K562 (cell line): ENCODE data around the gene GBF1. TPM values are rescaled to one million over a fixed set of nuclear protein-coding genes. Genes with fewer than 3 reads are reported as not detected.
A peak's percentile ranks its signal among the peaks of the same experiment; 100 is the strongest.

Experiments
- ATAC-seq: fragments of 200-7000 bp; cut with Tn5 transposase; 3 replicates; pipeline ENCODE4 v1.9.1; 2020; ENCODE audit warnings: moderate library complexity
- BruUV-seq: library from RNA; stranded (reverse); fragments of 400-500 nt; replicated peaks from 2 replicates; lab custom pipeline; 2021; lab: Mats Ljungman, UMichigan
- CTCF ChIA-PET: fragments of 300-600 bp; formaldehyde crosslinking; extraction: SDS; loops from one replicate; lab custom pipeline; 2021; ENCODE audit warnings: low intra/inter-chr PET ratio; lab: Yijun Ruan, JAX
- POLR2A ChIA-PET: fragments of 300-600, 350-650 bp; sonication (Branson Sonifier 250); formaldehyde crosslinking; extraction: SDS; loops from one replicate; lab custom pipeline; 2021; ENCODE audit warnings: antibody characterized with exemption, inconsistent platforms; lab: Yijun Ruan, JAX
- DNase-seq, 4 experiments: peaks; one replicate each; pipeline versions ENCODE4 v3.0.0 to v3.0.0-alpha.2; 2011 to 2018; ENCODE audit warnings: low spot score in 3 of 4, mixed read lengths in 3 of 4; ENCODE audit errors: extremely low read depth in 1 of 4
- FAIRE-seq: peaks from 2 replicates; lab custom pipeline; 2011; peaks lifted over from hg19 to GRCh38; lab: Jason Lieb, UNC
- H2AFZ ChIP-seq: 2 replicates; pipeline ENCODE4 v1.6.0; 2011; ENCODE audit warnings: low read depth, low read length, control low read depth, inconsistent platforms
- H3K27ac ChIP-seq: fragments of 200-600 bp; 3 replicates; pipeline ENCODE4 v1.8.0; 2011; ENCODE audit warnings: low read depth, mild to moderate bottlenecking, control low read depth, inconsistent platforms, low read length, moderate library complexity, mixed read lengths; ENCODE audit errors: extremely low read depth
- H3K27me3 ChIP-seq, 2 experiments: fragments of 300-600 bp in 1 of 2; 2 replicates in 1 of 2; 3 replicates in 1 of 2; pipeline versions ENCODE4 v1.6.0 to v1.8.0; 2011; ENCODE audit warnings: inconsistent platforms in 2 of 2, low read length in 2 of 2, mild to moderate bottlenecking in 1 of 2, mixed read lengths in 1 of 2, moderate library complexity in 1 of 2; ENCODE audit not compliant: control insufficient read depth in 2 of 2, insufficient read depth in 2 of 2
- H3K36me3 ChIP-seq: fragments of 300-600 bp; 3 replicates; pipeline ENCODE4 v1.8.0; 2011; ENCODE audit warnings: mild to moderate bottlenecking, low read length, inconsistent platforms; ENCODE audit not compliant: control insufficient read depth, insufficient read depth
- H3K4me1 ChIP-seq, 2 experiments: fragments of 200-600 bp in 1 of 2; replicated peaks in 1 of 2; 2 replicates in 1 of 2; 3 replicates in 1 of 2; pipeline versions ENCODE4 v1.5.1 to v1.8.0; 2011; ENCODE audit warnings: inconsistent platforms in 2 of 2, low read length in 2 of 2, mild to moderate bottlenecking in 1 of 2, mixed read lengths in 1 of 2, moderate library complexity in 1 of 2; ENCODE audit not compliant: control insufficient read depth in 2 of 2, insufficient read depth in 2 of 2
- H3K4me2 ChIP-seq: 2 replicates; pipeline ENCODE4 v1.6.1; 2011; ENCODE audit warnings: low read length, control low read depth, inconsistent platforms, mixed read lengths; ENCODE audit not compliant: insufficient read depth
- H3K4me3 ChIP-seq: fragments of 200-600 bp; sonication (generic), shearing (Covaris generic); 2 replicates; pipeline ENCODE4 v1.5.1; 2016; ENCODE audit warnings: control low read depth, inconsistent platforms
- H3K79me2 ChIP-seq: fragments of 200-600 bp; 3 replicates; pipeline ENCODE4 v1.8.0; 2011; ENCODE audit warnings: low read length, inconsistent platforms; ENCODE audit not compliant: control insufficient read depth, insufficient read depth
- H3K9ac ChIP-seq, 2 experiments: 2 replicates each; pipeline versions ENCODE4 v1.6.0 to v1.6.1; 2011; ENCODE audit warnings: low read depth in 2 of 2, low read length in 2 of 2, control low read depth in 1 of 2, inconsistent platforms in 1 of 2, mild to moderate bottlenecking in 1 of 2, mixed read lengths in 1 of 2; ENCODE audit not compliant: insufficient read depth in 1 of 2
- H3K9me1 ChIP-seq: one replicate; pipeline ENCODE4 v1.6.0; 2011; ENCODE audit warnings: inconsistent platforms, mild to moderate bottlenecking, low read length, moderate library complexity; ENCODE audit not compliant: control insufficient read depth, insufficient read depth
- H3K9me3 ChIP-seq: replicated peaks from 2 replicates; pipeline ENCODE4 v1.5.1; 2011; ENCODE audit warnings: low read depth, low read length, inconsistent platforms; ENCODE audit not compliant: control insufficient read depth, insufficient read depth
- H4K20me1 ChIP-seq: replicated peaks from 2 replicates; pipeline ENCODE4 v1.6.1; 2011; ENCODE audit warnings: low read length, inconsistent platforms, mixed read lengths; ENCODE audit not compliant: control insufficient read depth, insufficient read depth
- FOXA1 ChIP-seq: fragments of 450-650 bp; IDR thresholded peaks from 2 replicates; pipeline ENCODE4 v1.6.1; 2016; ENCODE audit warnings: mild to moderate bottlenecking, borderline replicate concordance
- PRMT5 ChIP-seq: sonication (generic); formaldehyde crosslinking; IDR thresholded peaks from 2 replicates; pipeline ENCODE4 v1.5.0; 2020; ENCODE audit warnings: missing genetic modification reagents
- RAD21 ChIP-seq, 2 experiments: fragments of 250-450 bp in 1 of 2; fragments of 450-650 bp in 1 of 2; sonication (Bioruptor Pico) in 1 of 2; formaldehyde crosslinking in 1 of 2; IDR thresholded peaks in 1 of 2; conservative IDR thresholded peaks in 1 of 2; 2 replicates each; pipeline versions ENCODE4 v1.4.0 to v1.8.0; 2020 to 2022; ENCODE audit warnings: mild to moderate bottlenecking in 2 of 2, moderate library complexity in 1 of 2
- SIN3A ChIP-seq, 2 experiments: fragments of 150-350 bp in 1 of 2; IDR thresholded peaks; 2 replicates each; pipeline ENCODE4 v1.6.1; 2011 to 2016; ENCODE audit warnings: borderline replicate concordance in 2 of 2, low read depth in 2 of 2, low read length in 2 of 2, mild to moderate bottlenecking in 2 of 2, moderate library complexity in 2 of 2; ENCODE audit not compliant: control insufficient read depth in 1 of 2
- SP1 ChIP-seq: sonication (generic); formaldehyde crosslinking; IDR thresholded peaks from 2 replicates; pipeline ENCODE4 v1.8.1; 2022; ENCODE audit warnings: mild to moderate bottlenecking, missing genetic modification reagents
- ZNF764 ChIP-seq: fragments of 250-450 bp; sonication (Bioruptor Pico); IDR thresholded peaks from 2 replicates; pipeline ENCODE4 v1.4.0; 2020; ENCODE audit warnings: low read depth, mild to moderate bottlenecking, moderate library complexity
- ZSCAN29 ChIP-seq: fragments of 450-650 bp; IDR thresholded peaks from 2 replicates; pipeline ENCODE4 v1.6.1; 2017
- WGBS: fragments of 100-300 bp; shearing (Covaris generic); methylation state at CpG from one replicate; pipeline ENCODE4 v1.1.6; 2016; ENCODE audit warnings: low coverage, mixed read lengths; ENCODE audit not compliant: insufficient coverage; ENCODE audit errors: missing lambda C conversion rate; 5-methylcytosine and 5-hydroxymethylcytosine counted together
- in situ Hi-C: fragments of 300-500 bp; cut with MboI; formaldehyde crosslinking; loops from 4 replicates; pipeline ENCODE4 v1.15.0; 2018; ENCODE audit warnings: inconsistent platforms, mixed read lengths
- intact Hi-C: fragments of 100-400 bp; cut with micrococcal nuclease; formaldehyde crosslinking; loops from 2 replicates; pipeline ENCODE4 v1.14.2; 2022
- polyA plus RNA-seq, 8 experiments: library from polyadenylated mRNA; depleted of rRNA in 4 of 8; stranded (reverse) in 5 of 8; unstranded in 3 of 8; fragments of >200 nt; fragmentation: Nextera tagmentation in 2 of 8; fragmentation: Illumina TruSeq in 1 of 8; extraction: Ambion mirVana in 2 of 8; extraction: Trizol in 1 of 8; gene quantifications; 2 replicates each; pipeline versions ENCODE4 v1.2.1 to v1.2.3, GENCODE V29; 2011 to 2014; ENCODE audit warnings: inconsistent platforms in 1 of 8, missing spikeins in 1 of 8
- total RNA-seq, 7 experiments: library from RNA; depleted of rRNA in 6 of 7; stranded (reverse); fragments of >200 nt in 6 of 7; fragmentation: Illumina TruSeq in 2 of 7; extraction: Trizol in 2 of 7; gene quantifications; 2 replicates each; pipeline versions ENCODE4 v1.2.1 to v1.2.3, GENCODE V29; 2011 to 2021; ENCODE audit warnings: low replicate concordance in 1 of 7
- TF ChIP-seq, protein P1 (sequence below): IDR thresholded peaks from 2 replicates; pipeline ENCODE4 v1.6.1; 2011; ENCODE audit warnings: borderline replicate concordance, low read depth, mild to moderate bottlenecking, moderate library complexity, low read length; ENCODE audit not compliant: insufficient read depth, poor library complexity, severe bottlenecking

Gene GBF1
- total and polyA plus RNA-seq, 9 of the 15 experiments (the other 6 are each of a cell fraction or from before 2014, with no cell fraction given) = 0.69 to 28.0 (median 10.3) TPM

DNA sequence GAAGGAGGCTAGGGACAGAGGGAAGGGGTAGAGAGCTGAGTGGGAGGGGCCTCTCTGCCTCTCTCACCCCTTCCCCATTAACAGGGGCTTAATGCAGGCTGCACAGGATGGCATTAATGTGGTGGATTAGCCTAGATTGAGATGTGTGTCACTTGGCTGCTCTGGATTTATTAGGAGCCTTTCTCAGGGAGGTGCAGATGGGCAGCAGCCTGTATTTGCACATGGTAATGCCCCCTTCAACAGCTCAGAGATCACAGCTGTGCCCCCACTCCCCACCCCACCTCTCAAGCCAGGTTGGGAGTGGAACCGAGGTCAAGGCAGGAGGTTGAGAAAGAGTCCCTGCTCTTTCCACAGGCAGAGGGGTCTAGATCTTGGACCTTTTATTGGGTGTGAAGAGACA lies 11.3 kb upstream of the GBF1 start:
- intact Hi-C loops (loop anchor here (5.0 kb wide), 2 partner anchors 243 to 348 kb away; no protein-coding TSS in a partner anchor), in situ Hi-C loops (loop anchor here (25.0 kb wide), 1 partner anchor 353 kb away; no protein-coding TSS in a partner anchor)
- Histone ChIP-seq H3K4me1 (peaks cover 4 to 24% of the 10 kb centered on the region in 2 experiments; a peak in 3 of 5 replicates), H3K9me1 (no peaks in the 10 kb centered on the region), H3K9me3 (no peaks in the 10 kb centered on the region), H3K4me2 (no peak overlapping the region), H3K27ac (no peak overlapping the region), H3K36me3 (no peaks in the 10 kb centered on the region), H3K27me3 (peaks cover 0 to 2% of the 10 kb centered on the region in 2 experiments; a peak in 1 of 5 replicates), H3K4me3 (no peak overlapping the region), H4K20me1 (no peaks in the 10 kb centered on the region), H3K79me2 (no peaks in the 10 kb centered on the region), H2AFZ (no peak overlapping the region), H3K9ac (peak overlapping the region in 1 of 2 experiments; percentile 45; a peak in 1 of 4 replicates)
- FAIRE-seq (no peak), ATAC-seq (no peak), DNase-seq (no peak)
- ChIA-PET CTCF (no interaction called here), POLR2A (no interaction called here)
- no peak for TF ChIP-seq SIN3A (IDR thresholded peaks at IDR 0.05; ENCODE audit: borderline replicate concordance in 2 of 2, control insufficient read depth in 1 of 2, low read depth in 2 of 2, low read length in 2 of 2)
- TF ChIP-seq RAD21 (CRISPR knock-in tag; conservative IDR thresholded peaks at IDR 0.05 in 1 of 2, IDR thresholded peaks at IDR 0.05 in 1 of 2) = no peak
- TF ChIP-seq ZSCAN29 = no peak
- no peak for TF ChIP-seq SP1 (CRISPR knock-in tag)
- TF ChIP-seq, protein P1, sequence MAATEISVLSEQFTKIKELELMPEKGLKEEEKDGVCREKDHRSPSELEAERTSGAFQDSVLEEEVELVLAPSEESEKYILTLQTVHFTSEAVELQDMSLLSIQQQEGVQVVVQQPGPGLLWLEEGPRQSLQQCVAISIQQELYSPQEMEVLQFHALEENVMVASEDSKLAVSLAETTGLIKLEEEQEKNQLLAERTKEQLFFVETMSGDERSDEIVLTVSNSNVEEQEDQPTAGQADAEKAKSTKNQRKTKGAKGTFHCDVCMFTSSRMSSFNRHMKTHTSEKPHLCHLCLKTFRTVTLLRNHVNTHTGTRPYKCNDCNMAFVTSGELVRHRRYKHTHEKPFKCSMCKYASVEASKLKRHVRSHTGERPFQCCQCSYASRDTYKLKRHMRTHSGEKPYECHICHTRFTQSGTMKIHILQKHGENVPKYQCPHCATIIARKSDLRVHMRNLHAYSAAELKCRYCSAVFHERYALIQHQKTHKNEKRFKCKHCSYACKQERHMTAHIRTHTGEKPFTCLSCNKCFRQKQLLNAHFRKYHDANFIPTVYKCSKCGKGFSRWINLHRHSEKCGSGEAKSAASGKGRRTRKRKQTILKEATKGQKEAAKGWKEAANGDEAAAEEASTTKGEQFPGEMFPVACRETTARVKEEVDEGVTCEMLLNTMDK = no peak
- no peak for TF ChIP-seq PRMT5
- no peak for TF ChIP-seq FOXA1
- no peak for TF ChIP-seq ZNF764 (CRISPR knock-in tag)
- BruUV-seq = no TSS peak
- WGBS = 11% methylated on average over 1 of the region's 1 CpG
